GM15510 (cell line): ENCODE measurements around the gene S100A4.

Experiments
- POLR2A ChIP-seq: IDR thresholded peaks from 3 replicates; pipeline ENCODE4 v1.6.1; 2011; ENCODE audit warnings: borderline replicate concordance; ENCODE audit not compliant: insufficient read length; ENCODE audit errors: extremely low read depth

Gene S100A4

DNA sequence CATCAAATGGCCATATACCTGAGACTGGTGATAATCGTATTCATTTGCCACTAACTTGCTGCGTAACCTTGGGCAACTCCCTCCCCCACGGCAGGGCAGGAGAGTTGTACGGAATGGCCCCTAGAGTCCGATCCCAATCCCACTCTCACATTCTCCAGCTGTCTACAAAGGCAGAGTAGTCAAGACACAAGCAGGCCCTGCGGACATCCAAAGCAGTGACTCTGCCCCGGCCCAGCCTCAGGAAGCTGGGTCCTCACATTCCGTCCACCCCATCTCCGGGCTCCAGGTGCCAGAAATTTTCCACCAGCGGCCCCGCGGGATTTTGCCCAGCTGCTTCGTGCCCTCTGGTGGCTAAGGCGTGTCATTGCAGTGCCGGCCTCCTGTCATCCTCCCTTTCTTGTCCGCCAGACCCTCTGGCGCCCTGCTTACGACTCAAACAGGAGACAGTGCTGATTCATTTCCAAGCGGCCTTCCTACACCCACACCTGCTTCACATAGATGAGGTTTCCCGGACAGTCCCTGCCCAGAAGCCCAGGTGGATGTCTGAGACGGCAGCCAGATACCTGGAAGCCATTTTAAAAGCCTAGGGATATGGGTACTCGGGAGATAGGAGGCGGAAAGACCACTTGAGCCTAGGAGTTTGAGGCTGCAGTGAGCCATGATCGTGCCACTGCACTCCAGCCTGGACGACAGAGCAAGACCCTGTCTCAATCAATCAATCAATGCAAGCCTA is 22.9 kb upstream of the S100A4 start:
- no peak for TF ChIP-seq POLR2A

- TF ChIP-seq POLR2A, result no peak
Measured at GRCh38 chr1:153567621-153568366, 22.2 kb upstream of the S100A4 start.

DNA sequence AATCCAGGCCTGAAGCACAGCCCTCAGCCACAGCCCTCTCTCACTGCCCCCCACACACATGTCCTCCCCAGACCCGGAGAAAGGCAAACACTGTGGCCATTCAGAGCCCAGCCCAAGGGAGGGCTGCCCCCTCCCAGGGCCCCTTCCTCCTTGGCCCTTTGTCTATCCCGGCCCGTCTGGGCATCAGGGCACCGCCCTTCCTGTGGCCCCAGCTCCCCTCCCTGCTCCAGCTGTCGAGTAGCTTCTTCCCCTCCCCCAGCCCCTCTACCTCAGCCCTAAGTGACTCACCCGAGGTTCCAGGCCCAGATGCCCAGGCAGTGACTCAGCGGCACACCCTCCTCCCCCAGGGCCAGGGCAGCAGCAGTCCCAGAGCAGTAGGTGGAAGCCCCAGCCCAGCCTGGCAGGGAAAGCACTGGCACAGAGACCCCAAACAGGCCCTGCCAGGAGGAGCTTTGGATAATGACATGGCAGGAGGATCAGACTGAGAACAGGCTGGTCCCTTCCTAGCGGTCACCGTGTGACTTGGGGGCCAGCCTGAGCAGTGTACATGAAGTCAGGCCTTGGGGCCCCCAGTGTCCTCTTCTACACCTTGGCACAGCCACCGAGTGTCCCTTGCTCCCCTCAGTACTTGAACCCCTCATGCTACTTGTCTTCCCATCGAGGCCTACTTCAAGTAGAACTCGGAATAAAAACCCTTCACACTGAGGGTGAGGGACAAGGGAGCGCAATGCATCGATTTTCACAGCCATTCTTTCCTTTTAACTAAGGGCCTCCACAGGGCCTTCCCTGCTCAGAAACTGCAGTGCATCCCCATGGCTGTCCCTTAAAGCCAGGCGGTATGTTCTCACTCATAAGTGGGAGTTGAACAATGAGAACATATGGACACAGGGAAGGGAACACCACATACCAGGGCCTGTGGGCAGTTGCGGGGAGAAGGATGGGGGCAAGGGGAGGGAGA is 21.1 kb upstream of the S100A4 start:
- no peak for TF ChIP-seq POLR2A

DNA sequence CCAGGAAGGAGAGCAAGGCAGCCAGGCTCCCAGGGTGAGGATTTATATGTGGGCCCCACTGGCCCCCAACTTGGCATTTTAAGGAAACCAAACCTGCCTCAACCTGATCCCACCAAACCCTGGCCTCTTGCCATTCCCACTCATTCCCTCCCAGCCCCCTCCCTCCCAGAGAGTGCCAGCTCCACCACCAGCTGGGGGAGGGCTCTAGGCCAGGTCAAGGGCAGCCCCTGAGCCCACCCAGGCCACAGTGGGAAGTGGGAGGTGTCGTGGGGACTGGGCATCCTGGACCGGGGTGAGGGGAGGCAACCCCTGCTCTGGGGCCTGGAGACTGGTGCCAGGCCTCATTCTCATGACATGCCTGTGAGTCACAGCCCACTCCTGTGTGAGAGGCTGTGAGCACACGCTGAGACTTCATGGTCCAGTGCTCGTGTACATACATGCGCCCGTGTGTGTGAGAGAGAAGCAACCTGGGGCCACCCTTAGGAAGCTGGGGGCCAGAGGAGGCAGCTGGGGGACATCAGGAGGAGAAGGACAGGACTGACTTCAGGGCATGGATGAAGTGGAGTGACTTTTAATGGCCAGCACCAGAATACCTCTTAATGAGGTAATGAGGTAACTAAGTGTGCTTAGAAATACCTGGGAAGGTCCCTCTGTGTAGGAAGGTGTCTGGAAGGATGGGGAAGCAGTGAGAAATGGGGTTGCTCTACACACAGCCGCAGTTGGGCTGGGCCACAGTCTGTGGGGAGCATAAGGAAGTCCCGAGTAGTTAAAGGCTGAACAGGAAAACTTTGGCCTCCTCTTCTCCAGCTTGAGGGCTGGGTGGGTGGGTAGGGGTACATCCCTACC is 20.1 kb upstream of the S100A4 start, which contains the start of gene S100A2:
Gene S100A2 (minus strand): TSS at position 316 of the 846 bp plus-strand sequence. CDS start 1,967 bp downstream, outside the sequence.
- no peak for TF ChIP-seq POLR2A

- TF ChIP-seq POLR2A, result no peak
Measured at GRCh38 chr1:153563991-153564390, 18.4 kb upstream of the S100A4 start.

DNA sequence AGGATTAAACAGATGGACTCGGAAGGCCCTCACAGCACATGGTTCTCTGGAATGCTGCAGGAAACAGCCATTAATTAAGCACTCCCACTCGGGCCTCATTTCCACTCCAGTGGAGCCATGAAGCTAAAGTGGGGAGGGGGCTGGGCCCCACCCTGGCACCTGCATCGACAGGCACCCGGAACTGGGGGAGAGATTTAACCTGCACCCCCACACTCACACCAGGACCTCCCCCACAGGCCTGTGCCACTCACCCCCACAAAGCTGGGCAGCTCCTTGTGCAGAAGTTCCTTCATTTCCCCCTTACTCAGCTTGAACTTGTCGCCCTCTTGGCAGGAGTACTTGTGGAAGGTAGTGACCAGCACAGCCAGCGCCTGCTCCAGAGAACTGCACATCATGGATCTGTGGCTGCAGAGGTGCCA is 17.9 kb upstream of the S100A4 start:
- no peak for TF ChIP-seq POLR2A

DNA sequence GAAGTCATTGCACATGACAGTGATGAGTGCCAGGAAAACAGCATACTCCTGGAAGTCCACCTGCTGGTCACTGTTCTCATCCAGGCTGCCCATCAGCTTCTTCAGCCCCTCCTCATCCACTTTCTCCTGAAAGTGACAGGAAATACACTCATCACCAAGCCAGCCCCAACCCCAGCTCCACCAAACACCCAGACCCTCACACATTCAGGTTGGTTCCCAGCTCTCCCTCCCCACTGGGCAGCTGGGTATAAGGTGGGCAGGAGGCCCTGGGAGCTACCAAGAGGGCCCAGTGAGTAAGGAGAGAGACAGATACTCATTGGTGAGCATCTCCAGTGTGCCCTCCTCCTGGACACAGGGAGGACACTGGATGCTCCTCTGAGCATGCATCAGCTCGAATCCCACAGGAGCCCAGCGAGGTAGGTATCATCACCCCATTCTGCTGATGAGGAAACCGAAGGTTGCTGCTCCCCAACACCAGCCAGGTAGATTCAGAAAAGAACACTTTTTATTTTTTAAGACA is 15.9 kb upstream of the S100A4 start:
- TF ChIP-seq POLR2A, result no peak

DNA sequence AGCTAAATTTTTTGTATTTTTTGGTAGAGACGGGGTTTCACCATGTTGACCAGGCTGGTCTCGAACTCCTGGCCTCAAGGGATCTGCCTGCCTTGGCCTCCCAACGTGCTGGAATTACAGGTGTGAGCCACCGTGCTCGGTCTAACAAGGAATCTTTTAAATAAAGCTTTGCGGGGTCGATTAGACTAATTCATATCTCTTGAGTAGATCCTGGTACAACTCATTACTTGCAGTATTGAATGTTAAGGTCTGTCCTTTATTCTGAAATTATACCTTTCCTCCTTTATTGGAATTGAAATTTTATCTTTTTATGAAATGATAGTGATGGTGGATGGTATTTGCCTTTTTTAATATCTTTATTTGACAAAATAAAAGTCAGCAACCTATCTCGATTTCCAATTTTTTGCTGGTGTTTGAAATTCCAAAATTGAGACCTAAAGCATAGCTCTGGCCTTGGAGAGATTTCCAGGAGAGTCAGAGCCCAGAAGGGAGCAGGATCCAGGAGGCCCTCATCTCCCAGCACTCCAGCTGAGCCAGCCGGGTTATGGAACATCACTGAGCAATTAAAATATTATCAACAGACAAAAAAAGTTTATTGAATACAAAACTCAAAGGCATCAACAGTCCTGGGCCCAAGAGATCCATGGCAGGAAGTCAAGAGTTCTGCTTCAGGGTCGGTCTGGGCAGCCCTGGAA is 15.3 kb upstream of the S100A4 start:
- TF ChIP-seq POLR2A, result no peak

DNA sequence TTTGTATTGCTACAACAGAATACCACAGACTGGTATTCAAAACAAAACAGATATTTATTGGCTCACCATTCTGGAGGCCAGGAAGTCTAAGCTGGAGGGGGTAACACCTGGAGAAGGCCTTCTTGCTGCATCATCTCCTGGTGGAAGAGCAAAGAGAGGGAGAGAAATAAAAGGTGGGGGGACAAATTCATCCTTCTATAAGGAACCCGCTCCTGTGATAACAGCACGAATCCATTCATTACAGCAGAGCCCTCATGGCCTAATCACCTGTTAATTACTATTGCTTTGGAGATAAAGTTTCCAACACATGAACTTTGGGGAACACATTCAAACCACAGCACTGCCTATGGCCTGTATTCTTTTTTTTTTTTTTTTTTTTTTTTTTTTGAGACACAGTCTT is 14.6 kb upstream of the S100A4 start:
- TF ChIP-seq POLR2A, result no peak

DNA sequence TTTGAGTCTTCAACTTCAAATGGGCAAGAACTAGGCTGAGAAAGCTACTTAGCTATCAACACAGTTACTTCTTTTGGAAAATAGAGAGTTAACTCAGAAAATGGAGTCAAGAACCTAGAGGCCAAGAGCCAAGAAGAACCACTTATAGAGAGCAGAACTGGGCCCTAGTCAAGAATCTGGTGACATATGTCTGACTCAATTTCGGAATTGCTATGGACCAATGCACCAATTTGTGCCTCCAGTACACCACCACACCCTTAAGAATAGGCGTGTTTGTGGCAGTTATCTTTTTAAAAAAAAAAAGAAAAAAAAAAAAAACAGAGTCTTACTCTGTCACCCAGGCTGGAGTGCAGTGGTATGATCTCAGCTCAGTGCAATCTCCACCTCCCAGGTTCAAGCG is 12.3 kb upstream of the S100A4 start:
- no peak for TF ChIP-seq POLR2A

GRCh38 chr1:153556348-153556747 is 10.7 kb upstream of the S100A4 start:
- TF ChIP-seq POLR2A, result no peak

DNA sequence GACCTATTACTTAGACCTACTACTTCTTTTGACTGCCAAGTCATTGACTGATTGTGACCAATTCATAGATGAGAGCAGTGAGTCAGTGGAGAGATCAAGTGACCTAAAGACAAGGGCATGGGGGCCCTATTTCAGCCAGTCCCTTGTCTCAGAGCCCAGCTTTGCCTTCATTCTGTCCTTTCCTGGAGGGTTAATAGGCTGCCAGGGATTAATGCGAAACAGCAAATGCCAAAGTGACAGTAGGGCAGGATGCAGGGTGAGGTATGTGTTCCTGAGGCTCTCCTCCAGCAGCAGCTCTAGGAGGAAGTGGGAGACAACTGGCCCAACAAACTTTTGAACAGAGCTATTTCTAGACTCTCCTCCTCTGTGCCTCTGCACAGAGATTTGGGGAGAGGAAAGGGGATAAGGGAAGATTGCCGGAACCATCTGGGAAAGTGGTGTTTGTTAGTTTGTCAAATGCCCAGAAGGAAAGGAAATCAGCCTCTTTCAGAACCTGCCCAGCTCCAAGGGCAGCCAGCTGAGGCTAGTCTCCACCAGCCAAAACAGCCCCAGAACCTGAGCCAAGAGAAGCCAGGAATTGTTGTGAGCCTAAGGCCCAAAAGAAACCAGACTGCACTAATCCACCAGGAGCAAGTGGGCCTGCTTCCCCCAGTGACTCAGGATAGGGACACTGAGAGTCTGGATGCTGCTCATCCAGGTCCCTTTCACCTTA is 8.4 kb upstream of the S100A4 start:
- no peak for TF ChIP-seq POLR2A

DNA sequence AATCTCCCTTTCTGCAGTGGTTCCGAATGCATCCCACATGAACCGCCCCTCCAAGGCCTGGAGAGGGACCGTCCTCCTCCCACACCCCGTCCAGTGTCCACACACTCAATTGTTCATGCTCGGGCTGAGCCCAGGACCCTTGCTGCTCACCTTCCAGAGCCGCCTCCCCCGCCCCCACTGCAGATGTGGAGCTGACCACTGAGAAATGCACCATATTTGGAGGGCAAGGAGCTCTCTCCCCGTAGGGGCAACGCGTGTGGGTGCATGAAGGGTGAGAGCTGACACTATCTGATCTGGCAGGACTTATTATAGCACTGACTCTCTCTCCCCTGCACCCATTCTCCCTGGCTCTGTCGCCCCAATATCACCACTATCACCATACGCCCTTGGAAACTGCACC is 7.5 kb upstream of the S100A4 start:
- TF ChIP-seq POLR2A, result no peak

GRCh38 chr1:153552335-153552734 is 6.7 kb upstream of the S100A4 start:
- TF ChIP-seq POLR2A, result no peak
